Uterus (tissue), 2 donors: ENCODE results near the gene KDELR1.

ENCODE experiments used
- POLR2A ChIP-seq, 2 donors: fragments of 450-650 bp; IDR thresholded peaks; one replicate each; pipeline ENCODE4 v1.6.1; 2016; ENCODE audit warnings: antibody characterized with exemption in 2 of 2, mild to moderate bottlenecking in 1 of 2, moderate library complexity in 1 of 2
- TF ChIP-seq, protein P1 (sequence below), 4 experiments: fragments of 200-600 bp in 2 of 4; fragments of 450-650 bp in 2 of 4; sonication (generic) in 2 of 4; IDR thresholded peaks; one replicate each; pipeline ENCODE4 v1.5.1; 2016 to 2019; ENCODE audit warnings: antibody characterized with exemption in 4 of 4, mild to moderate bottlenecking in 2 of 4, moderate library complexity in 1 of 4

DNA sequence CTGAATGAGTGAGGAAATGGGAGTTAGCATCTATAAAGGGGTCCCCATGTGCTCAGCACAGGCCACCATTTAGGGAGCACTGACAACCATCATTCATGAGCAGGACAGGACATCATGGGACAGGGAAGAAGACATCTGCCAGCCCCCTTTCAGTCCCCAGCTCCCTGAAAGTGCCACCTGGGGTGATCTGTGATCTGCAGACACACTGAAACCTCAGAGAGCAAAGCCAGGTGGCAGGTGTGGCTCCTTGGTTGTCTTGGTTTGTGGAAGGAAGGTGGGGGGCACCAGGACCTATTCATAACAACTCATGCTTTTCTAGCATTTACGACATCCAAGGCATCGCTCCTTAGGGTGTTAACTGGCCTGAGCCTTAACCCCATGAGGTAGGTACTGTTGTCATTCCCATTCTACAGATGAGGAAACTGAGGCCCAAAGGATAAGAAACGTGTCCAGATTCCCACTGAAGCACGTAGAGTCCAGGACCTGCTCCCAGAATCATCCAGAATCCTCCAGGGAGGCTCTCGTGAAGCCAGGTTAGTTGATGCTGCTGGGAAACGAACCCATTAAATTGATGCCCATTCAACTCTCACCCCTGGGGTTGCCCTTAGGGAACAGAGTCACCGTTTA lies 5.8 kb downstream of the KDELR1 start:
- TF ChIP-seq, protein P1, sequence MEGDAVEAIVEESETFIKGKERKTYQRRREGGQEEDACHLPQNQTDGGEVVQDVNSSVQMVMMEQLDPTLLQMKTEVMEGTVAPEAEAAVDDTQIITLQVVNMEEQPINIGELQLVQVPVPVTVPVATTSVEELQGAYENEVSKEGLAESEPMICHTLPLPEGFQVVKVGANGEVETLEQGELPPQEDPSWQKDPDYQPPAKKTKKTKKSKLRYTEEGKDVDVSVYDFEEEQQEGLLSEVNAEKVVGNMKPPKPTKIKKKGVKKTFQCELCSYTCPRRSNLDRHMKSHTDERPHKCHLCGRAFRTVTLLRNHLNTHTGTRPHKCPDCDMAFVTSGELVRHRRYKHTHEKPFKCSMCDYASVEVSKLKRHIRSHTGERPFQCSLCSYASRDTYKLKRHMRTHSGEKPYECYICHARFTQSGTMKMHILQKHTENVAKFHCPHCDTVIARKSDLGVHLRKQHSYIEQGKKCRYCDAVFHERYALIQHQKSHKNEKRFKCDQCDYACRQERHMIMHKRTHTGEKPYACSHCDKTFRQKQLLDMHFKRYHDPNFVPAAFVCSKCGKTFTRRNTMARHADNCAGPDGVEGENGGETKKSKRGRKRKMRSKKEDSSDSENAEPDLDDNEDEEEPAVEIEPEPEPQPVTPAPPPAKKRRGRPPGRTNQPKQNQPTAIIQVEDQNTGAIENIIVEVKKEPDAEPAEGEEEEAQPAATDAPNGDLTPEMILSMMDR (IDR thresholded peaks at IDR 0.05), result no peak
- TF ChIP-seq POLR2A (IDR thresholded peaks at IDR 0.05), result no peak
